T-helper 1 cell treated with Interleukin-12 subunit alpha and Interleukin-12 subunit beta and Interleukin-4 antibody, amounts not matched to agents 30 ng/mL and 1 ng/mL, for 36 hours (primary cell): ENCODE results near the gene PBX1. TPM values are rescaled to one million over a fixed set of nuclear protein-coding genes. Genes with fewer than 3 reads are reported as not detected.

Experiments
- intact Hi-C: fragments of 100-400 bp; cut with micrococcal nuclease; formaldehyde crosslinking; loops from one replicate; pipeline ENCODE4 v1.15.1; 2024
- total RNA-seq: library from RNA; stranded (reverse); gene quantifications from 2 replicates; pipeline ENCODE4 v1.2.3, GENCODE V29; 2022

Gene PBX1
- total RNA-seq, 1 donor from 2014 or later, result not detected

GRCh38 chr1:164802529-164803282 is 243.7 kb downstream of the PBX1 start:
- intact Hi-C loops, result no loop called here

GRCh38 chr1:164803366-164803765 is 244.4 kb downstream of the PBX1 start:
- intact Hi-C loops, result no loop called here

- intact Hi-C loops, result no loop called here
Observed at GRCh38 chr1:164804366-164804765, 245.4 kb downstream of the PBX1 start.

GRCh38 chr1:164805399-164805798 is 246.4 kb downstream of the PBX1 start:
- intact Hi-C loops, result no loop called here

- intact Hi-C loops, result no loop called here
Observed at GRCh38 chr1:164806531-164806930, 247.5 kb downstream of the PBX1 start.

GRCh38 chr1:164813776-164814175 is 254.8 kb downstream of the PBX1 start:
- intact Hi-C loops, result no loop called here

GRCh38 chr1:164821648-164822047 is 262.7 kb downstream of the PBX1 start:
- intact Hi-C loops, result no loop called here

- intact Hi-C loops, result no loop called here
Observed at GRCh38 chr1:164823486-164824279, 264.7 kb downstream of the PBX1 start.

GRCh38 chr1:164824542-164824941 is 265.6 kb downstream of the PBX1 start:
- intact Hi-C loops, result no loop called here

GRCh38 chr1:164830628-164831027 is 271.6 kb downstream of the PBX1 start:
- intact Hi-C loops, result no loop called here

GRCh38 chr1:164834641-164835040 is 275.7 kb downstream of the PBX1 start:
- intact Hi-C loops, result no loop called here

- intact Hi-C loops, result no loop called here
Observed at GRCh38 chr1:164836614-164837018, 277.6 kb downstream of the PBX1 start.

- intact Hi-C loops, result no loop called here
Observed at GRCh38 chr1:164838786-164839185, 279.8 kb downstream of the PBX1 start.

GRCh38 chr1:164840936-164841335 is 282.0 kb downstream of the PBX1 start:
- intact Hi-C loops, result no loop called here

GRCh38 chr1:164841702-164842465 is 282.9 kb downstream of the PBX1 start:
- intact Hi-C loops, result no loop called here

- intact Hi-C loops, result no loop called here
Observed at GRCh38 chr1:164842870-164843269, 283.9 kb downstream of the PBX1 start.

GRCh38 chr1:164843743-164844500 is 284.9 kb downstream of the PBX1 start:
- intact Hi-C loops, result no loop called here

GRCh38 chr1:164846731-164847691 is 288.0 kb downstream of the PBX1 start:
- intact Hi-C loops, result no loop called here

- intact Hi-C loops, result no loop called here
Observed at GRCh38 chr1:164853146-164853545, 294.2 kb downstream of the PBX1 start.

GRCh38 chr1:164855716-164856329 is 296.8 kb downstream of the PBX1 start:
- intact Hi-C loops, result no loop called here
